Trophoblast cell (in vitro differentiated cells and primary cell): ENCODE results near the gene NDUFV1.

Experiments used
- DNase-seq, 2 donors: peaks; one replicate each; pipeline ENCODE4 v3.0.0-alpha.2; 2016
- H2AFZ ChIP-seq: 2 replicates; pipeline ENCODE4 v1.6.1; 2013; ENCODE audit warnings: low read length, moderate library complexity, mild to moderate bottlenecking; ENCODE audit not compliant: insufficient read depth, poor library complexity
- H2AK5ac ChIP-seq: 2 replicates; pipeline ENCODE4 v1.6.1; 2013; ENCODE audit warnings: mild to moderate bottlenecking, low read length
- H2BK120ac ChIP-seq: 2 replicates; pipeline ENCODE4 v1.6.1; 2013; ENCODE audit warnings: low read length, mild to moderate bottlenecking, moderate library complexity; ENCODE audit not compliant: insufficient read depth, poor library complexity
- H2BK12ac ChIP-seq: 2 replicates; pipeline ENCODE4 v1.6.1; 2013; ENCODE audit warnings: mild to moderate bottlenecking, low read length, moderate library complexity
- H2BK5ac ChIP-seq: 2 replicates; pipeline ENCODE4 v1.6.1; 2013; ENCODE audit warnings: low read length, low read depth, moderate library complexity, mild to moderate bottlenecking; ENCODE audit not compliant: poor library complexity
- H3K14ac ChIP-seq: 2 replicates; pipeline ENCODE4 v1.6.1; 2013; ENCODE audit warnings: mild to moderate bottlenecking, low read length
- H3K18ac ChIP-seq: 2 replicates; pipeline ENCODE4 v1.6.1; 2013; ENCODE audit warnings: mild to moderate bottlenecking, low read length
- H3K23ac ChIP-seq: 2 replicates; pipeline ENCODE4 v1.6.1; 2013; ENCODE audit warnings: low read length
- H3K27ac ChIP-seq: 2 replicates; pipeline ENCODE4 v1.5.1; 2013; ENCODE audit warnings: low read depth, mild to moderate bottlenecking, inconsistent platforms, low read length, moderate library complexity
- H3K27me3 ChIP-seq: 2 replicates; pipeline ENCODE4 v1.6.1; 2013; ENCODE audit warnings: inconsistent platforms, mild to moderate bottlenecking, low read length, moderate library complexity; ENCODE audit not compliant: insufficient read depth
- H3K36me3 ChIP-seq, 2 experiments: 1 replicate in 1 of 2; 2 replicates in 1 of 2; pipeline ENCODE4 v1.6.1; 2013; ENCODE audit warnings: low read length in 2 of 2, mild to moderate bottlenecking in 2 of 2, moderate library complexity in 1 of 2; ENCODE audit not compliant: insufficient read depth in 2 of 2, control insufficient read depth in 1 of 2
- H3K4ac ChIP-seq: 2 replicates; pipeline ENCODE4 v1.6.1; 2013; ENCODE audit warnings: low read depth, mild to moderate bottlenecking, low read length, moderate library complexity
- H3K4me1 ChIP-seq, 2 experiments: 1 replicate in 1 of 2; 2 replicates in 1 of 2; pipeline ENCODE4 v1.6.1; 2013; ENCODE audit warnings: low read length in 2 of 2, mild to moderate bottlenecking in 2 of 2, moderate library complexity in 1 of 2; ENCODE audit not compliant: insufficient read depth in 2 of 2, control insufficient read depth in 1 of 2
- H3K4me2 ChIP-seq: 2 replicates; pipeline ENCODE4 v1.6.1; 2013; ENCODE audit warnings: inconsistent platforms, mild to moderate bottlenecking, low read length, moderate library complexity
- H3K4me3 ChIP-seq: 2 replicates; pipeline ENCODE4 v1.5.1; 2013; ENCODE audit warnings: mild to moderate bottlenecking, low read depth, low read length, inconsistent platforms
- H3K79me1 ChIP-seq: one replicate; pipeline ENCODE4 v1.6.1; 2013; ENCODE audit warnings: low read length
- H3K79me2 ChIP-seq: 2 replicates; pipeline ENCODE4 v1.6.1; 2013; ENCODE audit warnings: low read length, mild to moderate bottlenecking; ENCODE audit not compliant: control insufficient read depth, insufficient read depth, poor library complexity
- H3K9ac ChIP-seq: 2 replicates; pipeline ENCODE4 v1.6.1; 2013; ENCODE audit warnings: mild to moderate bottlenecking, low read length
- H3K9me3 ChIP-seq: 2 replicates; pipeline ENCODE4 v1.6.1; 2013; ENCODE audit warnings: low read depth, mild to moderate bottlenecking, control low read depth, inconsistent platforms, low read length; ENCODE audit not compliant: insufficient read depth
- H4K12ac ChIP-seq: 2 replicates; pipeline ENCODE4 v1.6.1; 2013; ENCODE audit warnings: low read depth, mild to moderate bottlenecking, low read length, moderate library complexity
- H4K8ac ChIP-seq: 2 replicates; pipeline ENCODE4 v1.6.1; 2013; ENCODE audit warnings: low read depth, mild to moderate bottlenecking, low read length, moderate library complexity
- H4K91ac ChIP-seq: one replicate; pipeline ENCODE4 v1.6.1; 2013; ENCODE audit warnings: low read depth, mild to moderate bottlenecking, low read length, moderate library complexity
- WGBS: extraction: QIAGEN DNeasy Blood & Tissue Kit; methylation state at CpG from one replicate; pipeline ENCODE4 v1.1.7; 2013; ENCODE audit warnings: missing lambda C conversion rate; ENCODE audit not compliant: insufficient read length, insufficient coverage; ENCODE audit errors: extremely low coverage; 5-methylcytosine and 5-hydroxymethylcytosine counted together

Gene NDUFV1

DNA sequence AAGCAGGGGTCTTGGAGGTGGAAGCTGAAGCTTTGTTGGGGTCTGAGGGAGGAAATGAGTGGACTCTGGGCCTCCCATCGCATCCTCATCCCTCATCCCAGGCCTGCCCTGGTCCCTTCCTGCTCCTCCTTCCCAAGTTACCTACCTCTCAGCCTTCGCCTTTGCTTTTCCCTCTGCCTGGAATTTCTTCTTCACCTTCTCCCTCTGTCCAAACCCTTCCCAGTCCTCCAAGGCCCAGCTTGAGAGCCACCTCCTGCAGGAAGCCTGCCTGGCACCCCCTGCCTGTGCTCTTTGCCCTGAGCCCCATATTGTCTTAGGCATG lies 25.1 kb downstream of the NDUFV1 start:
- Histone ChIP-seq H3K27me3 (no peaks in the 10 kb centered on the region), H3K27ac (no peak overlapping the region), H4K8ac (no peak overlapping the region), H3K23ac (no peak overlapping the region), H2BK12ac (no peak overlapping the region), H2BK120ac (no peak overlapping the region), H3K79me1 (peaks cover 9% of the 10 kb centered on the region), H4K91ac (peak overlapping the region; percentile 64), H3K14ac (peak overlapping the region; percentile 10), H3K4me3 (no peak overlapping the region), H3K18ac (no peak overlapping the region), H3K9ac (no peak overlapping the region), H3K4me1 (peaks cover 7 to 10% of the 10 kb centered on the region in 2 experiments), H2BK5ac (no peak overlapping the region), H3K4ac (no peak overlapping the region), H3K36me3 (no peaks in the 10 kb centered on the region), H2AK5ac (peak overlapping the region; percentile 39), H3K4me2 (no peak overlapping the region), H2AFZ (no peak overlapping the region), H3K9me3 (peaks cover 2% of the 10 kb centered on the region), H3K79me2 (peaks cover 2% of the 10 kb centered on the region), H4K12ac (no peak overlapping the region)
- DNase-seq, result no peak
- no CpG with 5 or more reads among the region's 2 CpGs for WGBS

DNA sequence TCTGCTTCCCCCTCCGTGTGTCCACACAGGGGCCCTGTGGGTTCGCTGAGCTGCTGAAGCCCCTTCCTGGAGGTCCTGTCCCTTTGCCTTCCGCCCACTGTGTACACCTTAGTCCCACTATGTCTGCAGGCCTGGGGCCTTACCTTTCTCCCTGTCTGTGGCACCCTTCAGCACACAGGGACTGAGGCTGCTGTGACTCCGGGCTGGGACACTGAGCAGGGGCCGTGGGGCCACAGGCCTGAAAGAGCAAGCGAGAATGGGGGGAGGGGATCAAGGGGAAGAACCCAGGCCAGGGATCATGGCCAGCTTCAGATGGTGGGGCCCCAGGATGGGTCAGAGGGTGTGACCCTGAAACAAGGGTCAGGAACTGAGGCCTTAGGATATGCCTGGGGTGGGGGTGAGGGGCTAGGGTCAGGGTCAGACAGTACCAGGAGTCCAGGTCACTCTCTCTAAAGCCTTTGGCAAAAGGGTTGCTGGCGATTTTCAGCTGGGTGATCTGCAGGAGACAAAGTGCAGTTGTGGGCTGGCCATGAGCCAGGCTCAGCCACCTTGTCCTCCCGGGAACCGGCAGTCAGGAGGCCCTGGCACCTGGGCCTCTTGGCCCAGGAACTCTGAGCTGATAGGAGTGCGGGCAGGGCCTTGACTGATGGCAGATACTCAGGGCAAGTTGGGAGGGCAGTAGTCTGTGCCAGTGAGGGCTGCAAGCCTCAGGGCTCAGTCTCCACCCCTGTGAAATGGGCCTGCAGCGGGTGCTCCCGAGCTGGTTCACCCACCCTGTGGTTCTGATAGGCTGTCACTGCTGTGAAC lies 25.6 kb downstream of the NDUFV1 start:
- H4K12ac ChIP-seq, result no peak overlapping the region

DNA sequence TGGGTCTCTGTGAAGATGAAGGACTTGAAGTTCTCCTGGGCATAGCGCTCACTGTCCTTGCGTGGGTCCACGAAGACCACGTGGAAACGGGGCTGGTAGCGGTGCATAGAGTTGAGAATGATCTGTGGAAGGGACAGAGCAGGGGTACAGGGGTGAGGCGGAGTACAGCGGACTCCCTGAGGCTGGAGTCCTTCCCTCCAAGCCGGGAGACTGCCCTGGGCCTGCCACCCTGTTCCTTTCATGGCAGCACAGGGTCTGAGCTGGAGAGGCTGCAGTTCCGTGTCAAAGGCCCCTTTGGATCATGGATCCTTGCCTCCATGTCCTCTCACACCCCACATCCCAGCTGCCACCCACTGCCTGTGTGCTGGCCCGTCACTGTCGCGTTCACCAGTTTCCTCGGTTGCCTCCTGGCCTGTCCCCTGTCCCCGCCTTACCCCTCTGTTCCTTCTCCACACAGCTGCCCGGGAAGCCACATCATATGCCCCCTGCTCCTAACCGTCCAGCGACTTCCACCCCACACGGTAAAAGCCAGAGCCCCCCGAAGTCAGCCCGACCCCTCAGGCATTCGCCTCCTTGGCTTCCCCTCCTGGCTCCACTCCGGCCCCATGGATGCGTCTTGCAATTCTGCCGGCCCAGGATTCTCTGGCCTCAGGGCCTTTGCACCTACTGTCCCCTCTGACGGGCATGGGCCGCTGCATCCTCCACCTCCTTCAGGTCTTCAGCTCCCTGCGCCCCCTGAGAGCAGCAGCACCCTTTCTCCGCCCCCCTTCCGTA lies 26.4 kb downstream of the NDUFV1 start:
- H3K36me3 ChIP-seq, result no peaks in the 10 kb centered on the region
- no peak overlapping the region for H2BK5ac ChIP-seq
- peaks cover 2% of the 10 kb centered on the region for H3K79me2 ChIP-seq
- no CpG with 5 or more reads among the region's 30 CpGs for WGBS
- no peak overlapping the region for H3K4me3 ChIP-seq
- no peak for DNase-seq
- no peak overlapping the region for H3K4ac ChIP-seq
- no peak overlapping the region for H3K9ac ChIP-seq
- H3K27ac ChIP-seq, result no peak overlapping the region
- H3K4me1 ChIP-seq, result peaks cover 7 to 10% of the 10 kb centered on the region in 2 experiments
- H2BK120ac ChIP-seq, result no peak overlapping the region
- no peak overlapping the region for H3K14ac ChIP-seq
- H3K18ac ChIP-seq, result no peak overlapping the region
- no peak overlapping the region for H4K91ac ChIP-seq
- no peak overlapping the region for H2AFZ ChIP-seq
- peak overlapping the region; percentile 26 for H2AK5ac ChIP-seq
- no peak overlapping the region for H2BK12ac ChIP-seq
- no peak overlapping the region for H4K12ac ChIP-seq
- peaks cover 9% of the 10 kb centered on the region for H3K79me1 ChIP-seq
- no peaks in the 10 kb centered on the region for H3K27me3 ChIP-seq
- peaks cover 2% of the 10 kb centered on the region for H3K9me3 ChIP-seq
- H3K4me2 ChIP-seq, result no peak overlapping the region
- H4K8ac ChIP-seq, result no peak overlapping the region
- H3K23ac ChIP-seq, result no peak overlapping the region

More for the DNA sequence above, 25.6 kb downstream of the NDUFV1 start:
- Histone ChIP-seq H2BK12ac (no peak overlapping the region), H3K18ac (no peak overlapping the region), H4K8ac (no peak overlapping the region), H3K4me1 (peaks cover 7 to 10% of the 10 kb centered on the region in 2 experiments), H3K79me1 (peaks cover 9% of the 10 kb centered on the region), H3K79me2 (peaks cover 2% of the 10 kb centered on the region), H3K4me3 (no peak overlapping the region), H2AFZ (no peak overlapping the region), H2AK5ac (peak overlapping the region; percentile 26), H4K91ac (no peak overlapping the region), H3K27ac (no peak overlapping the region), H3K4me2 (no peak overlapping the region), H3K23ac (no peak overlapping the region), H2BK120ac (no peak overlapping the region), H2BK5ac (no peak overlapping the region), H3K14ac (peak overlapping the region; percentile 10), H3K9ac (no peak overlapping the region), H3K27me3 (no peaks in the 10 kb centered on the region), H3K36me3 (no peaks in the 10 kb centered on the region), H3K4ac (no peak overlapping the region), H3K9me3 (peaks cover 2% of the 10 kb centered on the region)
- WGBS, result no CpG with 5 or more reads among the region's 12 CpGs
- DNase-seq, result no peak

DNA sequence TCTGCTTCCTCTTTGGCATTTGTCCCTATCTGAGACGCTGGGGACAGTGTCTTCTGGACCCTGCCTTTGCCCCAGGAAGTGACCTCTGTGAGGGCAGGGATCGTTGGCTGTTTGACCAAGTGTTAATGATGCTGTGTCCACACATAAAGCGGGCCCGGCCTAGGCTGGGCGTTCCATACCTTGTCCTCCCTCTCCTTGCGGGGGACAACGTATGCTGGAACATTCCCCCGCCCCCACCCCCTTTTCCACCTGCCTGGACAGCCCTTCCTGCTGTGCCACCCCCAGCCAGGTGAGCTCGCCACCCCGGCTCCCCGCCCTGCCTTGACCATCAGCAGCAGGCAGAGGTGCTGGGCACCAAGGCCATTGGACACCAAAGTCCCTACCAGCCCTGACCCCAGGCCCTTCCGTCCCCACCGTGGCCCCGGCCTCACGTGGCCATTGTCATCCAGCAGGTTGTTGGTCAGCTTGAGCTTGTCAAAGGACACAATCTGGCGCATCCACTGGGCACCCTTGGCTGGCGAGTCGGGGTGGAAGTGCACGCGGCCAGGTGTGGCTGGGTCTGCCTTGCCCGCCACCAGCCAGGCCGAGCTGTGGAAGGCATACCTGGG lies 27.1 kb downstream of the NDUFV1 start:
- H3K4me2 ChIP-seq, result no peak overlapping the region
- H4K12ac ChIP-seq, result no peak overlapping the region
- H3K4me3 ChIP-seq, result no peak overlapping the region
- H2AK5ac ChIP-seq, result no peak overlapping the region
- no peak overlapping the region for H3K4ac ChIP-seq
- H3K9ac ChIP-seq, result no peak overlapping the region
- no peak overlapping the region for H2AFZ ChIP-seq
- H3K14ac ChIP-seq, result no peak overlapping the region
- no peak overlapping the region for H2BK12ac ChIP-seq
- H3K18ac ChIP-seq, result no peak overlapping the region
- H3K36me3 ChIP-seq, result no peaks in the 10 kb centered on the region
- no peak overlapping the region for H3K23ac ChIP-seq
- WGBS, result no CpG with 5 or more reads among the region's 22 CpGs
- peaks cover 7 to 10% of the 10 kb centered on the region in 2 experiments for H3K4me1 ChIP-seq
- H3K79me2 ChIP-seq, result peaks cover 2% of the 10 kb centered on the region
- H2BK5ac ChIP-seq, result no peak overlapping the region
- no peak for DNase-seq
- peaks cover 9% of the 10 kb centered on the region for H3K79me1 ChIP-seq
- H4K8ac ChIP-seq, result no peak overlapping the region
- H3K27ac ChIP-seq, result no peak overlapping the region
- no peak overlapping the region for H2BK120ac ChIP-seq
- H3K27me3 ChIP-seq, result no peaks in the 10 kb centered on the region
- peaks cover 4% of the 10 kb centered on the region for H3K9me3 ChIP-seq
- H4K91ac ChIP-seq, result no peak overlapping the region
